Measurements from ENCODE around the gene TNS3. TPM values are rescaled to one million over a fixed set of nuclear protein-coding genes. Genes with fewer than 3 reads are reported as not detected.

Gene TNS3
- polyA plus RNA-seq, 1 of the 3 experiments (the other 2 are of a cell fraction) = 72.3 TPM

- no peak for TF ChIP-seq RXRA (IDR thresholded peaks at IDR 0.05; ENCODE audit: borderline replicate concordance, low read depth)
- TF ChIP-seq RFX5 (IDR thresholded peaks at IDR 0.05; ENCODE audit: low read length) = no peak
- no peak for TF ChIP-seq YY1 (IDR thresholded peaks at IDR 0.05; ENCODE audit: low read depth)
- TF ChIP-seq SIN3A (IDR thresholded peaks at IDR 0.05; ENCODE audit: borderline replicate concordance, low read depth, low read length) = no peak
- no peak for TF ChIP-seq MEF2A (IDR thresholded peaks at IDR 0.05; ENCODE audit: borderline replicate concordance, low read depth)
- TF ChIP-seq IRF3 (IDR thresholded peaks at IDR 0.05; ENCODE audit: low read depth, low read length) = no peak
- TF ChIP-seq USF1 (IDR thresholded peaks at IDR 0.05; ENCODE audit: borderline replicate concordance, low read depth) = no peak
- no peak for TF ChIP-seq MAX (IDR thresholded peaks at IDR 0.05; ENCODE audit: low read depth)
- TF ChIP-seq POLR2AphosphoS5 (IDR thresholded peaks at IDR 0.05; ENCODE audit: low read depth, low read length) = no peak
- no peak for TF ChIP-seq CHD2 (IDR thresholded peaks at IDR 0.05; ENCODE audit: low read length, partially characterized antibody)
These were observed 44.2 kb upstream of the TNS3 start (continued) for GRCh38 chr7:47625861-47626715.

- TF ChIP-seq CTCF (IDR thresholded peaks at IDR 0.05) (no peak), NRF1 (IDR thresholded peaks at IDR 0.05; ENCODE audit: low read depth, low read length) (no peak), RCOR1 (IDR thresholded peaks at IDR 0.05; ENCODE audit: low read length) (no peak), USF2 (IDR thresholded peaks at IDR 0.05; ENCODE audit: borderline replicate concordance, low read depth, low read length) (no peak), RXRA (IDR thresholded peaks at IDR 0.05; ENCODE audit: borderline replicate concordance, low read depth) (no peak), FOSL2 (IDR thresholded peaks at IDR 0.05; ENCODE audit: borderline replicate concordance, low read depth) (no peak), MXI1 (IDR thresholded peaks at IDR 0.05; ENCODE audit: low read depth, low read length) (no peak), MAX (IDR thresholded peaks at IDR 0.05; ENCODE audit: low read depth) (no peak), ELF1 (IDR thresholded peaks at IDR 0.05) (no peak), PBX3 (IDR thresholded peaks at IDR 0.05) (no peak), GABPA (IDR thresholded peaks at IDR 0.05; ENCODE audit: low read depth) (no peak), IRF3 (IDR thresholded peaks at IDR 0.05; ENCODE audit: low read depth, low read length) (no peak)
- Histone ChIP-seq H4K20me1 (ENCODE audit: insufficient read depth) (no peaks in the 10 kb centered on the region), H3K9me2 (no peaks in the 10 kb centered on the region), H3K4me3 (ENCODE audit: low read depth in 2 of 2, low read length in 1 of 2) (no peak overlapping the region), H3K4me1 (ENCODE audit: control insufficient read depth in 1 of 2, insufficient read depth in 2 of 2, low read depth in 1 of 2, low read length in 1 of 2) (peaks cover 14 to 17% of the 10 kb centered on the region in 2 experiments), H3K27ac (ENCODE audit: low read depth in 2 of 2, low read length in 1 of 2) (peak overlapping the region in 1 of 2 experiments; percentile 29; a peak in 2 of 4 replicates), H3K9me3 (no peaks in the 10 kb centered on the region), H3K36me3 (replicated peaks in 1 of 2; ENCODE audit: control insufficient read depth in 1 of 2, insufficient read depth in 2 of 2, low read length in 1 of 2) (no peaks in the 10 kb centered on the region), H3K9ac (no peak overlapping the region), H3K27me3 (ENCODE audit: insufficient read depth) (no peaks in the 10 kb centered on the region), H3F3A (replicated peaks; ENCODE audit: insufficient read depth) (peaks cover 20% of the 10 kb centered on the region), H3K4me2 (no peak overlapping the region), H3K79me2 (ENCODE audit: insufficient read depth) (no peaks in the 10 kb centered on the region), H2AFZ (ENCODE audit: low read depth) (no peak overlapping the region)
- ChIA-PET POLR2A (no interaction called here), CTCF (no interaction called here)
- no peak for DNase-seq
These were observed 42.8 kb upstream of the TNS3 start for GRCh38 chr7:47624689-47625088.

All from SK-N-SH (cell line).